SU-DHL-6 (cell line): ENCODE results near the gene CARD6.

ENCODE experiments used
- EZH2phosphoT487 ChIP-seq: fragments of 200-600 bp; sonication (generic), shearing (Covaris generic); conservative IDR thresholded peaks from 2 replicates; pipeline ENCODE4 v1.6.1; 2018; ENCODE audit warnings: mild to moderate bottlenecking, antibody characterized with exemption, low read length, moderate library complexity, mixed read lengths
- TF ChIP-seq, protein P1 (sequence below): fragments of 200-600 bp; sonication (generic); IDR thresholded peaks from one replicate; pipeline ENCODE4 v1.5.1; 2017; ENCODE audit warnings: antibody characterized with exemption, mild to moderate bottlenecking, low read length, moderate library complexity; ENCODE audit not compliant: insufficient read depth, poor library complexity, severe bottlenecking

DNA sequence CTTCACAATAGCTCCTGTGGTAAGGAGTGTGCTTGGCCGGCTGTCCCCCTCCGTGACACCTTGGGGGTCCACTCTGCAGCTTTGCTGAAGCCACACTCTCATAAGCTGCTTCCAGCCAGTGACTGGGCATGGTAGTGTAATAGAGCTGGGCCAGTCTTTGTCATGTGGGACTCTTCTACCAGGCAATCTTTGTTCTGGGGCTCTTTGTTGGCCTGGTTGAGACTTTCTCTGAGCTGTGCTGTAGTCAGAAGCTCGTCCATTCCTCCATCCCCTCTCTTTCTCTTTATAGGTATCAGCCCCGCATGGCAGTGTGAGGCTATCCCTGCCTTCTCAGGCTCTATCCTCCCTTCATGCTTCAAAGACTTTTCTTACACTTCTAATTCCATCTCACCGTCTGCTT lies 25.7 kb downstream of the CARD6 start:
- TF ChIP-seq, protein P1, sequence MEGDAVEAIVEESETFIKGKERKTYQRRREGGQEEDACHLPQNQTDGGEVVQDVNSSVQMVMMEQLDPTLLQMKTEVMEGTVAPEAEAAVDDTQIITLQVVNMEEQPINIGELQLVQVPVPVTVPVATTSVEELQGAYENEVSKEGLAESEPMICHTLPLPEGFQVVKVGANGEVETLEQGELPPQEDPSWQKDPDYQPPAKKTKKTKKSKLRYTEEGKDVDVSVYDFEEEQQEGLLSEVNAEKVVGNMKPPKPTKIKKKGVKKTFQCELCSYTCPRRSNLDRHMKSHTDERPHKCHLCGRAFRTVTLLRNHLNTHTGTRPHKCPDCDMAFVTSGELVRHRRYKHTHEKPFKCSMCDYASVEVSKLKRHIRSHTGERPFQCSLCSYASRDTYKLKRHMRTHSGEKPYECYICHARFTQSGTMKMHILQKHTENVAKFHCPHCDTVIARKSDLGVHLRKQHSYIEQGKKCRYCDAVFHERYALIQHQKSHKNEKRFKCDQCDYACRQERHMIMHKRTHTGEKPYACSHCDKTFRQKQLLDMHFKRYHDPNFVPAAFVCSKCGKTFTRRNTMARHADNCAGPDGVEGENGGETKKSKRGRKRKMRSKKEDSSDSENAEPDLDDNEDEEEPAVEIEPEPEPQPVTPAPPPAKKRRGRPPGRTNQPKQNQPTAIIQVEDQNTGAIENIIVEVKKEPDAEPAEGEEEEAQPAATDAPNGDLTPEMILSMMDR: no peak
- TF ChIP-seq EZH2phosphoT487: no peak
